ENCODE measurements around the gene ASF1B. TPM values are rescaled to one million over a fixed set of nuclear protein-coding genes. Genes with fewer than 3 reads are reported as not detected.
A peak's percentile ranks its signal among the peaks of the same experiment; 100 is the strongest.

ASF1B gene
- total RNA-seq, 1 experiment from 2014 or later, result 38.4 TPM

DNA sequence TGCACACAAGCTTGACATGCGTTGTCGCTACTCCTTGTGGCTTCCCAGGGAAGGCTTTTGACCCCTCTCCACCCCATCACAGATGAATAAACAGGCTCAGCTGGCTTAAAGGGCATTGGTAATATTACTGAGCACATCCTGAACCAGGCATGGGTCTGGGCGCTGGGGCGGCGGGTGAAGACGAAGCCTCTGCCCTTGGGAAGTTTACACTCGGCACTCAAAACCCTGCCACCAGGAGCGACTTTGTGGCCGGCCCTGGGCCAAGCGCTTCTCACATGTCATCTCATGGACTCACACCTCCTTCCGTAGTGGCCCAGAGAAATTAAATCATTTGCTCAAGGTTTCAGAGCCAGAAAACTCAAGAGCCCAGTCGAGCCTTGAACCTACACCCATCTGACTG, 32.6 kb upstream of the ASF1B start:
- Mint-ChIP-seq H3K36me3 (peaks cover 47% of the 10 kb centered on the region), H3K27me3 (ENCODE audit: low read depth) (no peaks in the 10 kb centered on the region), H3K4me1 (peaks cover 11% of the 10 kb centered on the region), H3K27ac (no peak overlapping the region), H3K9me3 (no peaks in the 10 kb centered on the region), H3K4me3 (no peak overlapping the region)
- ChIA-PET POLR2A (no interaction called here), CTCF (interaction anchor here (0.6 to 1.4 kb wide), 4 partner anchors 15 to 237 kb away, joined by 3 to 5 read pairs (median 4); partner anchors contain the start of gene ASF1B)
- TF ChIP-seq ZNF423 (CRISPR knock-in tag; IDR thresholded peaks at IDR 0.05), result no peak
- TF ChIP-seq CREM (CRISPR knock-in tag; IDR thresholded peaks at IDR 0.05), result no peak
- TF ChIP-seq CBFB (CRISPR knock-in tag; IDR thresholded peaks at IDR 0.05; ENCODE audit: low read depth), result no peak
- no peak for TF ChIP-seq SOX15 (CRISPR knock-in tag; IDR thresholded peaks at IDR 0.05)
- TF ChIP-seq TCF7 (CRISPR knock-in tag; IDR thresholded peaks at IDR 0.05; ENCODE audit: low read depth), result no peak
- TF ChIP-seq, protein P1, sequence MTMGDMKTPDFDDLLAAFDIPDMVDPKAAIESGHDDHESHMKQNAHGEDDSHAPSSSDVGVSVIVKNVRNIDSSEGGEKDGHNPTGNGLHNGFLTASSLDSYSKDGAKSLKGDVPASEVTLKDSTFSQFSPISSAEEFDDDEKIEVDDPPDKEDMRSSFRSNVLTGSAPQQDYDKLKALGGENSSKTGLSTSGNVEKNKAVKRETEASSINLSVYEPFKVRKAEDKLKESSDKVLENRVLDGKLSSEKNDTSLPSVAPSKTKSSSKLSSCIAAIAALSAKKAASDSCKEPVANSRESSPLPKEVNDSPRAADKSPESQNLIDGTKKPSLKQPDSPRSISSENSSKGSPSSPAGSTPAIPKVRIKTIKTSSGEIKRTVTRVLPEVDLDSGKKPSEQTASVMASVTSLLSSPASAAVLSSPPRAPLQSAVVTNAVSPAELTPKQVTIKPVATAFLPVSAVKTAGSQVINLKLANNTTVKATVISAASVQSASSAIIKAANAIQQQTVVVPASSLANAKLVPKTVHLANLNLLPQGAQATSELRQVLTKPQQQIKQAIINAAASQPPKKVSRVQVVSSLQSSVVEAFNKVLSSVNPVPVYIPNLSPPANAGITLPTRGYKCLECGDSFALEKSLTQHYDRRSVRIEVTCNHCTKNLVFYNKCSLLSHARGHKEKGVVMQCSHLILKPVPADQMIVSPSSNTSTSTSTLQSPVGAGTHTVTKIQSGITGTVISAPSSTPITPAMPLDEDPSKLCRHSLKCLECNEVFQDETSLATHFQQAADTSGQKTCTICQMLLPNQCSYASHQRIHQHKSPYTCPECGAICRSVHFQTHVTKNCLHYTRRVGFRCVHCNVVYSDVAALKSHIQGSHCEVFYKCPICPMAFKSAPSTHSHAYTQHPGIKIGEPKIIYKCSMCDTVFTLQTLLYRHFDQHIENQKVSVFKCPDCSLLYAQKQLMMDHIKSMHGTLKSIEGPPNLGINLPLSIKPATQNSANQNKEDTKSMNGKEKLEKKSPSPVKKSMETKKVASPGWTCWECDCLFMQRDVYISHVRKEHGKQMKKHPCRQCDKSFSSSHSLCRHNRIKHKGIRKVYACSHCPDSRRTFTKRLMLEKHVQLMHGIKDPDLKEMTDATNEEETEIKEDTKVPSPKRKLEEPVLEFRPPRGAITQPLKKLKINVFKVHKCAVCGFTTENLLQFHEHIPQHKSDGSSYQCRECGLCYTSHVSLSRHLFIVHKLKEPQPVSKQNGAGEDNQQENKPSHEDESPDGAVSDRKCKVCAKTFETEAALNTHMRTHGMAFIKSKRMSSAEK (CRISPR knock-in tag; IDR thresholded peaks at IDR 0.05; ENCODE audit: borderline replicate concordance), result no peak
- no peak for TF ChIP-seq ZNF232 (CRISPR knock-in tag; IDR thresholded peaks at IDR 0.05)
- no peak for TF ChIP-seq GRHL2 (CRISPR knock-in tag; IDR thresholded peaks at IDR 0.05; ENCODE audit: insufficient replicate concordance, severe bottlenecking)
- DNase-seq (ENCODE audit: low spot score) (no peak), ATAC-seq (no peak)

DNA sequence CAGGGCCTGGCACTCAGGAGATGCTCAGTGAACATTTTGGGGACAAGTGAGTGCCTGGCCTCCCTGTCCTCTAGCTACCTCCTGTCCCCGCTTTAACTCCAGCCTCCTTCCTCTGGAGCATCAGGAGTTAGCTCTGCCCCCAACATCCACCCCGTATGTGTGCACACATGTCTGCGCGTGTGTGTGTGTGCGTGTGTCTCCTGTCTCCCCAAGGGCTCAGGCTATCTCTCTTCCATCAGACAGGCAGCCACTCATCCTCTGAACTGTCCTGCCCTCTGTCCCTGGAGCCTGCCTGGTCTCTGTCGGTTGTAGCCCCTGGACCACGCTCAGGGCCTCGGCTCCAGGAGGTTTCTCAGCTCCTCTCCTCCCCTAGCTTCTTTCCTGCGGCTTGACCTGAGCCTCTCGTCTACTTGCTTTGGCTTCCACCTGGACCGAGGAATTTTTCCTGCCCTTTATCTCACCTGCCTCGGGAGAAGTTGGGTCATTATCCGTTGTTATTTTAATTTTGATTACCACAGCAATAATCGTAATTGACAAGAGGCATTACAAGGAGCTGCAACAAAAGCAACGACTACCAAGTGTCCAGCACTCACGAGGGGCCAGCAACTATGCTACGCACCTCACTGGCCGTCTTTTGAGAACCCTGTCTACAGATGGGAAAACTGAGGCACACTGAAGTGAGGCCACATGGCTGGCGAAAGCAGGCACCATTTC, 32.0 kb upstream of the ASF1B start:
- no peak overlapping the region for H3K4me3 Mint-ChIP-seq
- peaks cover 43% of the 10 kb centered on the region for H3K36me3 Mint-ChIP-seq
- DNase-seq (ENCODE audit: low spot score) (no peak), ATAC-seq (no peak)
- POLR2A ChIA-PET, result interaction anchor here (0.5 kb wide), 1 partner anchor 253 kb away, joined by 5 read pairs; no protein-coding TSS in a partner anchor
- CTCF ChIA-PET, result interaction anchor here (0.6 to 1.5 kb wide), 6 partner anchors 15 to 238 kb away, joined by 3 to 5 read pairs (median 4); partner anchors contain the start of gene ASF1B
- peak overlapping the region; percentile 84 for H3K27ac Mint-ChIP-seq
- H3K4me1 Mint-ChIP-seq, result peaks cover 11% of the 10 kb centered on the region
- no peaks in the 10 kb centered on the region for H3K9me3 Mint-ChIP-seq
- no peaks in the 10 kb centered on the region for H3K27me3 Mint-ChIP-seq (ENCODE audit: low read depth)
- TF ChIP-seq NR3C1 (CRISPR knock-in tag; conservative IDR thresholded peaks at IDR 0.05; ENCODE audit: low read depth), result no peak
- TF ChIP-seq, protein P2, sequence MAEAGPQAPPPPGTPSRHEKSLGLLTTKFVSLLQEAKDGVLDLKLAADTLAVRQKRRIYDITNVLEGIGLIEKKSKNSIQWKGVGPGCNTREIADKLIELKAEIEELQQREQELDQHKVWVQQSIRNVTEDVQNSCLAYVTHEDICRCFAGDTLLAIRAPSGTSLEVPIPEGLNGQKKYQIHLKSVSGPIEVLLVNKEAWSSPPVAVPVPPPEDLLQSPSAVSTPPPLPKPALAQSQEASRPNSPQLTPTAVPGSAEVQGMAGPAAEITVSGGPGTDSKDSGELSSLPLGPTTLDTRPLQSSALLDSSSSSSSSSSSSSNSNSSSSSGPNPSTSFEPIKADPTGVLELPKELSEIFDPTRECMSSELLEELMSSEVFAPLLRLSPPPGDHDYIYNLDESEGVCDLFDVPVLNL (CRISPR knock-in tag; IDR thresholded peaks at IDR 0.05; ENCODE audit: borderline replicate concordance, low read depth), result no peak
- TF ChIP-seq HMGA2 (CRISPR knock-in tag; IDR thresholded peaks at IDR 0.05), result no peak
- TF ChIP-seq, protein P3, sequence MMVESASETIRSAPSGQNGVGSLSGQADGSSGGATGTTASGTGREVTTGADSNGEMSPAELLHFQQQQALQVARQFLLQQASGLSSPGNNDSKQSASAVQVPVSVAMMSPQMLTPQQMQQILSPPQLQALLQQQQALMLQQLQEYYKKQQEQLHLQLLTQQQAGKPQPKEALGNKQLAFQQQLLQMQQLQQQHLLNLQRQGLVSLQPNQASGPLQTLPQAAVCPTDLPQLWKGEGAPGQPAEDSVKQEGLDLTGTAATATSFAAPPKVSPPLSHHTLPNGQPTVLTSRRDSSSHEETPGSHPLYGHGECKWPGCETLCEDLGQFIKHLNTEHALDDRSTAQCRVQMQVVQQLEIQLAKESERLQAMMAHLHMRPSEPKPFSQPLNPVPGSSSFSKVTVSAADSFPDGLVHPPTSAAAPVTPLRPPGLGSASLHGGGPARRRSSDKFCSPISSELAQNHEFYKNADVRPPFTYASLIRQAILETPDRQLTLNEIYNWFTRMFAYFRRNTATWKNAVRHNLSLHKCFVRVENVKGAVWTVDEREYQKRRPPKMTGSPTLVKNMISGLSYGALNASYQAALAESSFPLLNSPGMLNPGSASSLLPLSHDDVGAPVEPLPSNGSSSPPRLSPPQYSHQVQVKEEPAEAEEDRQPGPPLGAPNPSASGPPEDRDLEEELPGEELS (CRISPR knock-in tag; IDR thresholded peaks at IDR 0.05), result no peak
- TF ChIP-seq CREB1 (CRISPR knock-in tag; IDR thresholded peaks at IDR 0.05), result no peak
- TF ChIP-seq, protein P4, sequence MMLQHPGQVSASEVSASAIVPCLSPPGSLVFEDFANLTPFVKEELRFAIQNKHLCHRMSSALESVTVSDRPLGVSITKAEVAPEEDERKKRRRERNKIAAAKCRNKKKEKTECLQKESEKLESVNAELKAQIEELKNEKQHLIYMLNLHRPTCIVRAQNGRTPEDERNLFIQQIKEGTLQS (CRISPR knock-in tag; conservative IDR thresholded peaks at IDR 0.05), result no peak
- TF ChIP-seq, protein P5, sequence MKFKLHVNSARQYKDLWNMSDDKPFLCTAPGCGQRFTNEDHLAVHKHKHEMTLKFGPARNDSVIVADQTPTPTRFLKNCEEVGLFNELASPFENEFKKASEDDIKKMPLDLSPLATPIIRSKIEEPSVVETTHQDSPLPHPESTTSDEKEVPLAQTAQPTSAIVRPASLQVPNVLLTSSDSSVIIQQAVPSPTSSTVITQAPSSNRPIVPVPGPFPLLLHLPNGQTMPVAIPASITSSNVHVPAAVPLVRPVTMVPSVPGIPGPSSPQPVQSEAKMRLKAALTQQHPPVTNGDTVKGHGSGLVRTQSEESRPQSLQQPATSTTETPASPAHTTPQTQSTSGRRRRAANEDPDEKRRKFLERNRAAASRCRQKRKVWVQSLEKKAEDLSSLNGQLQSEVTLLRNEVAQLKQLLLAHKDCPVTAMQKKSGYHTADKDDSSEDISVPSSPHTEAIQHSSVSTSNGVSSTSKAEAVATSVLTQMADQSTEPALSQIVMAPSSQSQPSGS (CRISPR knock-in tag; IDR thresholded peaks at IDR 0.05; ENCODE audit: borderline replicate concordance, low read depth), result no peak
- no peak for TF ChIP-seq SOX15 (CRISPR knock-in tag; IDR thresholded peaks at IDR 0.05)
- TF ChIP-seq, protein P6, sequence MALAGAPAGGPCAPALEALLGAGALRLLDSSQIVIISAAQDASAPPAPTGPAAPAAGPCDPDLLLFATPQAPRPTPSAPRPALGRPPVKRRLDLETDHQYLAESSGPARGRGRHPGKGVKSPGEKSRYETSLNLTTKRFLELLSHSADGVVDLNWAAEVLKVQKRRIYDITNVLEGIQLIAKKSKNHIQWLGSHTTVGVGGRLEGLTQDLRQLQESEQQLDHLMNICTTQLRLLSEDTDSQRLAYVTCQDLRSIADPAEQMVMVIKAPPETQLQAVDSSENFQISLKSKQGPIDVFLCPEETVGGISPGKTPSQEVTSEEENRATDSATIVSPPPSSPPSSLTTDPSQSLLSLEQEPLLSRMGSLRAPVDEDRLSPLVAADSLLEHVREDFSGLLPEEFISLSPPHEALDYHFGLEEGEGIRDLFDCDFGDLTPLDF (CRISPR knock-in tag; IDR thresholded peaks at IDR 0.05), result no peak
- TF ChIP-seq SMAD3 (CRISPR knock-in tag; IDR thresholded peaks at IDR 0.05; ENCODE audit: borderline replicate concordance), result no peak
- TF ChIP-seq ZNF416 (CRISPR knock-in tag; IDR thresholded peaks at IDR 0.05), result no peak
- TF ChIP-seq NFYB (CRISPR knock-in tag; conservative IDR thresholded peaks at IDR 0.05; ENCODE audit: low read depth), result no peak
- TF ChIP-seq ESRRA (CRISPR knock-in tag; IDR thresholded peaks at IDR 0.05; ENCODE audit: borderline replicate concordance), result no peak
- no peak for TF ChIP-seq ZNF232 (CRISPR knock-in tag; IDR thresholded peaks at IDR 0.05)
- no peak for TF ChIP-seq ETV6 (CRISPR knock-in tag; IDR thresholded peaks at IDR 0.05)

Measured in WTC11 (cell line).